8988T (cell line): ENCODE measurements around the gene NRAS.
"Not testable (repeated sequence)": the region's sequence is repeated elsewhere in the genome, so short reads cannot be mapped to it uniquely, and the experiment has no call there.

ENCODE experiments used
- DNase-seq: peaks from one replicate; pipeline ENCODE4 v3.0.0; 2011

Gene NRAS

GRCh38 chr1:114716304-114717170, at the start of gene NRAS:
TSS of gene NRAS (minus strand) at chr1:114716771. CDS start at chr1:114716160, 611 bp downstream.
- peak; percentile 52 for DNase-seq

- no peak for DNase-seq
These were observed 48.1 kb upstream of the NRAS start for GRCh38 chr1:114764689-114765088.

- DNase-seq: no peak
These were observed 41.8 kb upstream of the NRAS start for GRCh38 chr1:114758256-114758832.

GRCh38 chr1:114757455-114758255, 41.1 kb upstream of the NRAS start, which contains the start of gene CSDE1:
TSS of gene CSDE1 (minus strand) at chr1:114757984. CDS start at chr1:114739890, 18,094 bp downstream.
- peak; percentile 58 for DNase-seq

- DNase-seq: no peak
These were observed 40.4 kb upstream of the NRAS start for GRCh38 chr1:114756949-114757454.

- DNase-seq: no peak
These were observed 39.7 kb upstream of the NRAS start for GRCh38 chr1:114756009-114756892.

GRCh38 chr1:114755006-114755931, 38.7 kb upstream of the NRAS start:
- DNase-seq: no peak

GRCh38 chr1:114753702-114754101, 37.1 kb upstream of the NRAS start:
- DNase-seq: not testable (repeated sequence)

- no peak for DNase-seq
These were observed 36.6 kb upstream of the NRAS start for GRCh38 chr1:114753143-114753542.

GRCh38 chr1:114750780-114751179, 34.2 kb upstream of the NRAS start:
- no peak for DNase-seq

- DNase-seq: no peak
These were observed 33.3 kb upstream of the NRAS start for GRCh38 chr1:114749835-114750234.

- DNase-seq: no peak
These were observed 30.0 kb upstream of the NRAS start for GRCh38 chr1:114746450-114747121.

- DNase-seq: no peak
These were observed 28.7 kb upstream of the NRAS start for GRCh38 chr1:114745291-114745690.

GRCh38 chr1:114741963-114742746, 25.6 kb upstream of the NRAS start:
- DNase-seq: no peak

- no peak for DNase-seq
These were observed 23.8 kb upstream of the NRAS start for GRCh38 chr1:114740331-114740730.

GRCh38 chr1:114737314-114737849, 20.8 kb upstream of the NRAS start:
- no peak for DNase-seq

GRCh38 chr1:114735479-114735878, 18.9 kb upstream of the NRAS start:
- no peak for DNase-seq

- DNase-seq: no peak
These were observed 13.2 kb upstream of the NRAS start for GRCh38 chr1:114729782-114730181.

GRCh38 chr1:114728553-114728952, 12.0 kb upstream of the NRAS start:
- DNase-seq: no peak
